ENCODE measurements around the gene CLEC16A.

DNA sequence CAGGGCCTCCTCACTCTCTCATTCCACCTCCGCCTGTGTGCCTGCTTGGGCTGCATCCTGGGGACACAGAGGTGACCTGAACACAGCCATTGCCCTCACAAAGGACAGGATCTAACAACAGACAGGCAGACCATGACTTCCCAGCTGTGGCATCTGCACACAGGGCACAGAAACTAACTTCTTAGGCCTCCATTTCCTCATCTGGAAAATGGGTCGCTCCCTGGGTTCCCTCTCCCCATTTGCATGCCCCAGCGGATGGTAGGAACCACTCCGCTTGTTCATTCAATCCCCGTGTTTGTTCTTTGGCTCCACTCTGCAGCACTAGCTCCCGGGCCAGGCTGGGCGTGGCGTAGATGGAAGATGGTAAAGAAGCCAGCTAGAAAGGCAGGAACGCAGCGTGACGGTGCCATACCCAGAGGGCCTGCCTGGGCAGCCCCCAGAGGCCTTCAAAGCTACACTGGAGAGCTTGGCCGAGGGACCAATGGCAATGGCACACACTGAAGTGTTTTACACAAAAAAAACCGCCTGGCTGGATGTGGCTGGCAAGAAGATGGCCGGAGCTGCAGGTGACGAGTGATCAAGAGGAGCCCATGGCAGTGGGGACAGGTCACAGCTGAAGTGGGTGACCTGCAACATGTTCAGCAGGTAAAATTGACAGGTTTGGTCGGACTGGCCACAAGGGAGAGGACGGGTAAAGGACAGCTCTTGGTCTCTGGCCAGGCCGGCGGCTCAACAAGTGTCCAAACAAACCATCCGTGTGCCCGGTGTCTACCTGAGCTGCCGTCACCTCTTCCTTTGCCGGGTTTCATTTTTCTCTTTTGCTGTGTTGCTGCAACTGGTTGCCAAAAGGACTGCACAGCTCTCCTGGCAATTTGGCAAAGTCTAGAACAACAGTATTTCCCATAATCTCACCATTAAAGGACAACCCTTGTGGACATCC is 244.7 kb downstream of the CLEC16A start:
- TF ChIP-seq POLR2AphosphoS5 (IDR thresholded peaks at IDR 0.05; ENCODE audit: low read depth, low read length) (no peak), POLR2A (IDR thresholded peaks at IDR 0.05; ENCODE audit: low read depth, low read length) (no peak), TAF1 (IDR thresholded peaks at IDR 0.05; ENCODE audit: low read depth, low read length) (no peak), PAX5 (IDR thresholded peaks at IDR 0.05; ENCODE audit: insufficient read depth, low read length, severe bottlenecking) (no peak), SPI1 (IDR thresholded peaks at IDR 0.05; ENCODE audit: low read depth, low read length) (no peak)

Data from GM12891 (cell line).